Thyroid gland (tissue), 4 donors: ENCODE results near the gene ERICH6.

Experiments
- POLR2A ChIP-seq, 2 donors: fragments of 450-650 bp; IDR thresholded peaks; one replicate each; pipeline ENCODE4 v1.6.1; 2017; ENCODE audit warnings: antibody characterized with exemption in 2 of 2, mild to moderate bottlenecking in 2 of 2, moderate library complexity in 1 of 2
- TF ChIP-seq, protein P1 (sequence below), 6 experiments: fragments of 200-600 bp in 3 of 6; fragments of 450-650 bp in 3 of 6; sonication (generic) in 3 of 6; IDR thresholded peaks; one replicate each; pipeline ENCODE4 v1.5.1; 2016 to 2019; ENCODE audit warnings: antibody characterized with exemption in 6 of 6, mild to moderate bottlenecking in 2 of 6, inconsistent platforms in 1 of 6, moderate library complexity in 1 of 6

DNA sequence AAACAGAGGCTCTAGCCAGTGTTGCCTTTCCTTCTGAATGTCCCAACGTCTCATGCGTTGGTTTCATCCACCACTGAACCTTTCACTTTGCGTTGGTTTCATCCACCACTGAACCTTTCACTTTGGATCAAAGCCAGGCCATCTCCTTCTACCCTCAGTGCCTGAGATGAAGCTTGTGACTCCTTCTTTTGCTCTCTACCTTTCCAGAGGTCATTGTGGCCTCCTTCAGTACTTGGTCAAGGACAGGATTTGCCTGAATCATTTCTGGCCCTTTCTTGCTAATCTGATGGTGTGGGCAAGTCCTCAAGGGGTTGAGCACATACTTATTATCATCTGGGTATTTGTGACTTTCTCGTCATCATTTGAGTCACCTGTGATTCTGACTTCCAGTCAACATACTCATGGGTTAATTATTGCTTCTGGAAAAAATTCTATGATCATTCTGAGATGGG lies 50.6 kb downstream of the ERICH6 start:
- TF ChIP-seq, protein P1, sequence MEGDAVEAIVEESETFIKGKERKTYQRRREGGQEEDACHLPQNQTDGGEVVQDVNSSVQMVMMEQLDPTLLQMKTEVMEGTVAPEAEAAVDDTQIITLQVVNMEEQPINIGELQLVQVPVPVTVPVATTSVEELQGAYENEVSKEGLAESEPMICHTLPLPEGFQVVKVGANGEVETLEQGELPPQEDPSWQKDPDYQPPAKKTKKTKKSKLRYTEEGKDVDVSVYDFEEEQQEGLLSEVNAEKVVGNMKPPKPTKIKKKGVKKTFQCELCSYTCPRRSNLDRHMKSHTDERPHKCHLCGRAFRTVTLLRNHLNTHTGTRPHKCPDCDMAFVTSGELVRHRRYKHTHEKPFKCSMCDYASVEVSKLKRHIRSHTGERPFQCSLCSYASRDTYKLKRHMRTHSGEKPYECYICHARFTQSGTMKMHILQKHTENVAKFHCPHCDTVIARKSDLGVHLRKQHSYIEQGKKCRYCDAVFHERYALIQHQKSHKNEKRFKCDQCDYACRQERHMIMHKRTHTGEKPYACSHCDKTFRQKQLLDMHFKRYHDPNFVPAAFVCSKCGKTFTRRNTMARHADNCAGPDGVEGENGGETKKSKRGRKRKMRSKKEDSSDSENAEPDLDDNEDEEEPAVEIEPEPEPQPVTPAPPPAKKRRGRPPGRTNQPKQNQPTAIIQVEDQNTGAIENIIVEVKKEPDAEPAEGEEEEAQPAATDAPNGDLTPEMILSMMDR (IDR thresholded peaks at IDR 0.05) = no peak
- no peak for TF ChIP-seq POLR2A (IDR thresholded peaks at IDR 0.05)
